Right ventricle myocardium inferior (tissue), 1 donor: ENCODE measurements around the gene PREB. TPM values are rescaled to one million over a fixed set of nuclear protein-coding genes. Genes with fewer than 3 reads are reported as not detected.
"Not testable (repeated sequence)": the region's sequence is repeated elsewhere in the genome, so short reads cannot be mapped to it uniquely, and the experiment has no call there.

Experiments
- ATAC-seq: fragments of 200-7000 bp; cut with Tn5 transposase; one replicate; pipeline ENCODE4 v1.9.1; 2020; ENCODE audit warnings: mild to moderate bottlenecking, moderate library complexity
- DNase-seq: peaks from one replicate; pipeline ENCODE4 v3.0.0; 2021; ENCODE audit errors: missing footprints
- intact Hi-C: fragments of 100-400 bp; cut with DNase I; formaldehyde crosslinking; loops from one replicate; pipeline ENCODE4 v1.11.0; 2022
- total RNA-seq: library from RNA; stranded (reverse); fragmentation: NEBNext Ultra II Directional; extraction: Animal tissue kit (Norgen Biotek cat#: 25700); gene quantifications from one replicate; pipeline ENCODE4 v1.2.1, GENCODE V29; 2021
- donor health status: DM: no; HTN: yes; CAD: no; lungs with severe emphysema.

Gene PREB
- total RNA-seq, 1 donor from 2014 or later = 54.5 TPM

DNA sequence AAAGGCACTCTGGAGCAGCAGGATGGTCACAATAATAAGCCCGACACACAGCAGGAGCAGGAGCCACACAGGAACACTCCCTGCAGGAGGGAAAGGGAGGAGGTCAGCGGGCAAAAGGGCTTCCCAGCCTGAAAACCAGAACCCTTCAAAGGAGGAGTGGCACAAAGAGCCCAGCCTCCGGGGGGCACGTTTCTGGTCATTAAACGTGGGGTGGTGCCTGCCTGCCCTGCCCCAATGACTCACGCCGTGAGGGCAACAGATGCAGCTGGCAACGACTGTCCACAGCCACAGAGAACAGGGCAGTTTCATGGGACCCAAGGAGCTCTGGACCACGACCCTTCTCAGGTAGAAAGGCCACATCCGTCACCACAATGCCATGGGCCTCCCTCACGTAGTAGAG lies 3.0 kb downstream of the PREB start:
- DNase-seq (no peak), ATAC-seq (no peak)
- intact Hi-C loops = no loop called here

DNA sequence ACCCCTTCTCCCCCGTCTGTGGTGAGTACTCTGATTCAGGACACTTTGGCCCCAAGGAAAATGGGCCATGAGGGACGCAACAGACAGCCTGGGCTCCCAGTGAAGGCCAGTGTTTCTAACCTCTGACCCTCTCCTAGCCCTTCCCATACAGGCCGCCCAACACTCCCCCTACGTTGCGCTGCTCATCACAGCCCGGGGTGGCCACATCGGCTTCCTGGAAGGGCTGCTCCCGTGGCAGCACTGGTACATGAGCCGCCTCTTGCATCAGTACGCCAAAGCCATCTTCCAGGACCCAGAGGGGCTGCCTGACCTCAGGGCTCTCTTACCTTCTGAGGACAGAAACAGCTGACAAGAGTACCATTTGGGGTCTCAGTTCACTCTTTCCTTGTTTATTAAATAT lies 4.0 kb downstream of the PREB start:
- DNase-seq (no peak), ATAC-seq (no peak)
- intact Hi-C loops = no loop called here

DNA sequence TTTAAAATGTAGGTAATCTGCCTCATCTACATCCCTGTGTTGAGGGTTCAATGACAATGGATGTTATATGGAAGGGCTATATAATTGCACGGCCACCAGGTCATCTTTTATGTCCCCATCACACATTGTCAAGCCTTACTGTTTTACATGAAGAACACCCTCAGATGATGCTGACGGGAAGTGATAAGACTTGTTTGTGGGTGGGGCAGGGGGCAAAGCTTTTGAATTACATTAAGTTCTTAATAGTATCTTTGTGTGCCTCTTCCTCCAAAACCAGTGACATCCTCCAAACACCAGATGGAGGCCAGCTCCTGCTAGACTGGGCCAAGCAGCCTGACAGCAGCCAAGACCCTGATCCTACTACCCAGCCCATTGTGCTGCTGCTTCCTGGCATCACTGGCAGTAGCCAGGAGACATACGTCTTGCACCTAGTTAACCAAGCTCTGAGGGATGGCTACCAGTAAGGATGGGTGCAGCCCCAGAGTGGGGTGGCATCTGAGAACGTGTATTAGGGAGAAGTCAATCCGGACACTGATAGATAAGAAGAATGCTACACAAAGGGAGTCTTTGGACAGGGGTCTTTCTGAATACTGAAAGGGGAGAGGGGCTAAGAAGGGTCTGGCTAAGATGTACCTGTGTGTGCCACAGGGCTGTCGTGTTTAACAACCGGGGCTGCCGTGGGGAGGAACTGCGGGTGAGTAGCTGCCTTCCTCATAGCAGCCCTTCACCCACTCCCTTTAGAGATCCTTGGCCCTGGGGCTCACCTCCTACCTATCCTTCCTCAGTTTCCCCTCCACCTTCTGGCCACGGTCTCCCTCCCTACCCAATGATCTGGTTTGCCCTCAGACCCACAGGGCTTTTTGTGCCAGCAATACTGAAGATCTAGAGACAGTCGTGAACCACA lies 5.5 kb downstream of the PREB start:
- intact Hi-C loops = no loop called here
- no peak for DNase-seq
- no peak for ATAC-seq

DNA sequence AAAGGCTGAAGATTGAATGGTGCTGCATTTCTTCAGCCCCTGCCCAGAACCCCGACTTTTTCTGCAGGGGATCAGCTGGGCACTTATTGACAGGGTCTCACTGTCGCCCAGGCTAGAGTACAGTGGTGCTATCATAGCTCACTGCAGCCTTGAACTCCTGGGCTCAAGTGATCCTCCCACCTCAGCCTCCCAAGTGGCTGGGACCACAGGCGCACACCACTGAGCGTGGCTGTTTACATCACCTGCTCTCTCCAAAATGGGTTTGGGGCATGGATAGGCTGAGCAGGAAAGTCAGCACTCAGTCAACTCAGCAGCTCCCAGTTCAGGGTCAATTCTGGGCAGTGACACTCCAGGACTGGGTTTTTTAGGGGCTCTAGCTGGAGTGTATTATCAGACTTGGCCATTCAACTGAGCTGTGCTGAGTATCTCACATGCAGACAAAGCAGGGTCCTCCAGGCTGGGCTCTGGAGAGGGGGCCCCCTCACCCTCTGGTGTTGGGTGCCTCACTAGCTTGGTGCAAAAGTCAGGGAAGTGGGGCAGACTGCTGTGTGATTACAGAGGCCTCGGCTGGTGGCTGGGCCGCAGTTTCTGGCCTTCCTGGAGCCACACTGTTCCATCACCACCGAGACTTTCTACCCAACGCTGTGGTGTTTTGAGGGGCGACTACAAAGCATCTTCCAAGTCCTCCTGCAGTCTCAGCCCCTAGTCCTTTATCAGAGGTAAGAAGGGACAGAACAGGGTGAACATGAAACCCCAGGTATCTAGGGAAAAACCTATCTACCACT lies 6.4 kb downstream of the PREB start:
- ATAC-seq (no peak), DNase-seq (no peak)
- intact Hi-C loops = no loop called here

DNA sequence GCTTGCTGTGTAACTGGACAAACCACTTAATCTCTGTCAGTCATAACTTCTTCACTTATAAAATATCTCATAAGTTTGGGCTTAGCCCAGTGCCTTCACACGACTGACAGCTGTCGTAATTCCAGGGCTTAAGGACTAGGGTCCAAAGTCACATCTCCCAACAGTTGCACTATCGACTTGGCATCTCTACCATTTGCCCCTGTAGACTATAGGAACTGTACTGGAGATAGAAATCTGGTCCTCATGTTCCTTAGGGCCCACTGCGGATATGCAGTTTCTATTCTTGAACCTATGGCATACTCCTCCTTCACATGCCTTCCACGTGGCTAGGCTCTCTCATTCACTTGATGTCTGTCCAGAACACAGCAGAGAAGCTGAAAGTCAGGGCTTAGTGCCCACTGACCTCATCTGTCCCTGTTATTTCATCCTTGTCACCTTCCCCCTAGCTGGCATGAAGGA lies 8.2 kb downstream of the PREB start:
- intact Hi-C loops = no loop called here
- ATAC-seq (peak; percentile 23), DNase-seq (no peak)

DNA sequence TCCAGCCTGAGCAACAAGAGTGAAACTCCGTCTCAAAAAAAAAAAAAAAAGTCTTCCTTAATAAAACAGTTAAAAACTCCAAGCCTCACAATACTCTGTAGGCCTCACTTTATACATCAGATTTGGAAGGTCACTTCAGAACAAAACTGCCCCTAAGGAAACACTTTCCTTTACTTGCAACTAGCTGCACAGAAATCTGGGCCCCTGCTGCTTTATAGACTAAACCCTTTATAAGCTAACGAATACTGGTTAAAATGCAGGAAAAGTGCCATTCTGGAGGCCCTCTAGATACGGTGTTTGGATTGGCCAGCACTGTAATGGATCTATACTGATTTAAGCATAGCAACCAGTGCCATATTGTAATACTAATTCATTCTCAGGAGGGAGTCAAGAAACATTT lies 9.3 kb downstream of the PREB start:
- intact Hi-C loops = no loop called here
- ATAC-seq (no peak), DNase-seq (no peak)

DNA sequence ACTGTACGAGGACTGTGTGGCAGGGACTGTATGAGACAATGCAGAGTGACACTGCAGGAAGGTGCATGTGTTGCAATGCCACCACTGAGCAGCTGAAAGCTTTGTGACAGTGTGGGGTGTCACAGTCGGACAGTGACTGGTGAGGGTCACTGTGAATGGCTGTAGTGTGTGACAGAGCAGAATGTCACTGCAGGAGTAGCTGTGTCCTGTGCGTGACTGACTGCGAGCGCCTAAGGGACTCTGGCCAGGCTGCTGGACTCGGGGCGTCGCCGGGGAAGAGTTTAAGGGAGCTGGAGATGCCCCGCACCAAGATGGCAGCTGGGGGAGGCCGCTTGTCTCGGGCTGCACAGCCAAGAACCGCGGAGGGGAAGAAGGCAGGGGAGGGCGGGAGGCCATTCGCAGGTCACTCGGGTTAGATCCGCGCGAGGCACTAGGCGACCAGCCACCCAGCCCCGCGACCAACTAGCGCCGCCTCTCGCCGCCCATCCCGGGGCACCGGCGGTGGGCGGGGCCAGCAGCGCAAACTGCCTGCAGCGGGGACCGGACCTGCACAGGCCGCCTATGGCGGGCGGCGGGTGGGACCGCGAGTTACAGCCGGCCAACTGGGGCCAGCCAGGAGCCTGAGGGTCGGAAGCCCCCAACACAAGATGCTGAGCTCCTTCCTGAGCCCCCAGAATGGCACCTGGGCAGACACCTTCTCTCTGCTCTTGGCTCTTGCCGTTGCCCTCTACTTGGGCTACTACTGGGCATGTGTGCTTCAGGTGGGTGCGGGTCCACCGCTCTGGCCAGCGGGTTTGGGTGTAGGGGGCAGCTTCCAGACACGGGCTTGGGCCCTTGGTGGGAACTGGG lies 10.9 kb downstream of the PREB start, which contains the start of gene ABHD1:
TSS of gene ABHD1 (plus strand) at position 514 of the 849 bp plus-strand sequence. CDS start at position 648, 134 bp downstream.
- intact Hi-C loops = no loop called here
- ATAC-seq (peak; percentile 88), DNase-seq (peak; percentile 90)

DNA sequence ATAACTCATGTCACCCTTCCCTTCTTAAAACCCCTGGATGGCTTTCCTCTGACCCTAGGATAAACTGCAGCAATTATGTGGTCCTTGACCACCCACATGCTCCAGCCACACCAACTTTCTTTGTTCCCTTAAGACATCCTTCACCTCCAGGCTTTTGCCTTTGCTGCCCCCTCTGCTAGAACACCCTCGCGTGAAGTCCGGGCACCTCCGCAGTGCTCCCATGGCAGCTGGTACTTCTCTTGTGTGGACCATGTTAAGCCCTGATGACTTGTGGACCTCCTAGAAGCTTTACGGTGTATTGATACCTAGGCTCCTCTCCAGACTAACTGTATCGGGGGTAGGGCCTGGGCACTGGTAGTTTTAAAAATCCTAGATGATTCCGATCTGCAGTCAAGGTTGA lies 11.6 kb downstream of the PREB start:
- ATAC-seq (no peak), DNase-seq (no peak)
- intact Hi-C loops = no loop called here

DNA sequence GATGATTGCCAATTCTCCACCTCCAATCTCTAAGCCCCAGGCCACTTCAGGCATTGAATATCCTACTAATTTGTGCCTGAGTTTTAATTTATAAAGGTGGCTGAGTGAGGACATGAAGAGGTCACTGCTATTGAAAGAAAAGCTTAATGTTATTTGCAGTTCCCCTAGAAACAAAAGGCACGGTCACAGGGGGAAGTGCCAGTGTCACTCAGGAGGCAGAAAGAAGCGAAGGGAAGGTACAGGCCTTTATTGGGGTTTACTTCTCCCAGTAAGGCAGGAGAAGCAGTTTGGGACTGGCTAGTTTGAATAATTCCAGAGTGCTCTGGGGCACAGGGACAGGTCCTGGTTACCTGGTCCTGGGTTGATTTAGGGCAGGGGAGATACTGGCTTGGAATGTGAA lies 12.5 kb downstream of the PREB start:
- DNase-seq = no peak
- intact Hi-C loops = no loop called here
- ATAC-seq = no peak

DNA sequence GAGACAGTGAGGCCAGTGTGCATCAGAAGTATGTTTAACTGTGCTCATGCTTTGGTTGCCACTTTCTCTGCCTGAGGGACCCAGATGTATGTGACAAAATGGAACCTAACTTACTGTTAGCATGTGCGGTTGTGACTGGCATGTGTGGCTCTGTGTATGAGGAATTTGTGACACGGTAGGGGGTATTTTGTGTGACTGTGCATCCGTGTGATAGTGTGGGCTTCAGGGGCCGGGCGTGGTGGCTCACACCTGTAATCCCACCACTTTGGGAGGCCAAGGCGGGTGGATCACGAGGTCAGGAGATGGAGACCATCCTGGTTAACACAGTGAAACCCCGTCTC lies 15.1 kb downstream of the PREB start:
- DNase-seq, intact Hi-C loops, ATAC-seq: not testable (repeated sequence)

DNA sequence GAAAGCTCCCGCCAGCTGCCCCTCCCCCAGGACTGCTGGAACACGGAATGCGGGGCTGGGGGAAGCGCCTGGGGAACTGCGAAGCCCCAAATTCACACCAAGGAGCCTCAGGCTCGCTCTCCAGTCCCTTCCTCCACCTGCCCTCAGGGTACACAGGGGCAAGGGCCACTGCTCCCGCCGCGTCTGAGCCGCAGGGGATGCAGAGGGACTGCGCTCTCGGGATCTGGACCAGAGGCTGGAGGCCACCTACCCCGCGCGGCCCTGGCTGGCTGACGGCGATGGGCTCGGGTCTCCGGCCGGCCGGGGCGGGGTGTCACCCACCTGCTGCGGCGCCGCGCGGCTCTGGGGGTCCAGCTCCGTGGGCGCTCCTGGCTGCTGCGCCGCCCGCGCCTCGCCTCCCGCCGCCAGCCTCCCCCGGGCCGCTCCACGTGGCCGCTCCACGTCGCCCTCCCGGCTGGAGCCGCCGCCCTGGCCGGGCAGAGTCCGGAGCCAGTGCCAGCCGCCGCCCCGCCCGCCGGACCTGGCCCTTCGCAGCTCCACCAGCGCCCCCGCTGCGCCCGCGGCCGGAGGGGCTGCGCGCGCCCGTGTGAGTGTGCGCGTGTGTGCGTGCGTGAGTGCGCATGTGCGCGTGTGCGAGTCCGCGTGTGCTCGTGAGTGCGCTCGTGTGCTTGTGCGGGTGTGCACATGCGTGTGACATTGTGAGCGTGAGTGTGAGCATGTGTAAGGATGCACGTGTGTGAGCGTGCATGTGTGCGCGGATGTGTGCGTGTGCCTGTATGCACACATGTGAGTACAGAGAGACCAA lies 15.7 kb downstream of the PREB start, which contains the start of gene CGREF1:
TSS of gene CGREF1 (minus strand) at position 604 of the 805 bp plus-strand sequence. CDS start 14,762 bp downstream, outside the sequence.
- ATAC-seq (no peak), DNase-seq (no peak)
- intact Hi-C loops = no loop called here

DNA sequence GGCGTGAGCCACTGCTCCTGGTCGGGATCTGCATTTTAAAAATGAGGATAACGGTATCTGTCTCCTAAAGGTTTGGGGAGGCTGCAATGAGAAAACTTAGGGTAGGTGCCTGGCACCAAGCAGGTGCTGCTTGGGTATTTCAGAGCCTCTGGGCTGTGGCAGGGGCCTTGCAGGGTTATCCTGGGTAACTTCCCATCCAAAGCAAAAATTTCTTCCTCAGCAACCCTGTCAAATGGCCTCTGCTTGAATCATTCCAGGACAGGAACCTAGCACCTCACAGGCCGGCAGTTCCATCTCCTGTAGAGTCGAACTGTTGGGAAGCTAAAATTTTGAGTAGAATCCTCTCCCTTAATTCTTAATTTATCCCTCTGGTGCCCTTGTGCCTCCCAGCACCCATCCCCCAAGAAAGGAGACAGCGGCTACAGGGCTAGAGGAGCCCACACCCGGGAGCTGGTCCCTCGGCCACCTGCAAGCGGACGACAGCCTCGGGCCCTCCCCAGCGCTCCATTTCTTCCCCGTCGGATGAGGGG lies 16.4 kb downstream of the PREB start:
- DNase-seq = no peak
- intact Hi-C loops = no loop called here
- no peak for ATAC-seq

DNA sequence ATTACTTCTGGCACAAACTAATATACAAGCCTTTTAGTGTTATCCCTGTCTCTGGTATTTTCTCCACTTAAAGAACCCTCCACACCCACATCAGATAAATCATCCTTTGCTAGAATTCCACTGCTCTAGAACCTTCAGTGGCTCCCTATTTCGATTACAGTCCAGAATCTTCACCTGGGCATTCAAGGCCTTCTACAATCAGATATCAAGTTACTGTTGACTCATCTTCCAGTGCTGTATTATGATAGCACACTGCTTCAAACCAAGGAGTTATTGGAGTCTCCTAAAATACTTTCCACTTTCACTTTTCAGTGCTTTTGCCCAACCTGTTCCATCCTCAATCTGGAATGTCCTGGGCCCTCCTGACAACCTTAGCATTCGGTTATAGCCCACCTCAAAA lies 18.9 kb downstream of the PREB start:
- intact Hi-C loops = no loop called here
- DNase-seq = no peak
- ATAC-seq = no peak

DNA sequence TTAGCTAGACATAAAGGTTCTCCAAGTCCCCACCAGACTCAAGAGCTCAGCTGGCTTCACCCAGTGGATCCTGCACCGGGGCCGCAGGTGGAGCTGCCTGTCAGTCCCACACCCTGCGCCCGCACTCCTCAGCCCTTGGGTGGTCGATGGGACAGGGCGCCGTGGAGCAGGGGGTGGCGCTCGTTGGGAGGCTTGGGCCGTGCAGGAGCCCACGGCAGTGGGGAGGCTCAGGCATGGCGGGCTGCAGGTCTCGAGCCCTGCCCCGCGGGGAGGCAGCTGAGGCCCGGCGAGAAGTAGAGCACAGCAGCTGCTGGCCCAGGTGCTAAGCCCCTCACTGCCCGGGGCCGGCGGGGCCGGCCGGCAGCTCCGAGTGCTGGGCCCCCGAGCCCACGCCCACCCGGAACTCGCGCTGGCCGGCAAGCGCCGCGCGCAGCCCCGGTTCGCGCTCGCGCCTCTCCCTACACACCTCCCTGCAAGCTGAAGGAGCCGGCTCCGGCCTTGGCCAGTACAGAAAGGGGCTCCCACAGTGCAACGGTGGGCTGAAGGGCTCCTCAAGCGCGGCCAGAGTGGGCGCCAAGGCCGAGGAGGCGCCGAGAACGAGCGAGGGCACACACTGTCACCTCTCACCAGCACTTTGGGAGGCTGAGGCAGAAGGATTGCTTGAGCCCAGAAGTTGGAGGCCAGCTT lies 22.9 kb downstream of the PREB start:
- intact Hi-C loops, DNase-seq, ATAC-seq: not testable (repeated sequence)

DNA sequence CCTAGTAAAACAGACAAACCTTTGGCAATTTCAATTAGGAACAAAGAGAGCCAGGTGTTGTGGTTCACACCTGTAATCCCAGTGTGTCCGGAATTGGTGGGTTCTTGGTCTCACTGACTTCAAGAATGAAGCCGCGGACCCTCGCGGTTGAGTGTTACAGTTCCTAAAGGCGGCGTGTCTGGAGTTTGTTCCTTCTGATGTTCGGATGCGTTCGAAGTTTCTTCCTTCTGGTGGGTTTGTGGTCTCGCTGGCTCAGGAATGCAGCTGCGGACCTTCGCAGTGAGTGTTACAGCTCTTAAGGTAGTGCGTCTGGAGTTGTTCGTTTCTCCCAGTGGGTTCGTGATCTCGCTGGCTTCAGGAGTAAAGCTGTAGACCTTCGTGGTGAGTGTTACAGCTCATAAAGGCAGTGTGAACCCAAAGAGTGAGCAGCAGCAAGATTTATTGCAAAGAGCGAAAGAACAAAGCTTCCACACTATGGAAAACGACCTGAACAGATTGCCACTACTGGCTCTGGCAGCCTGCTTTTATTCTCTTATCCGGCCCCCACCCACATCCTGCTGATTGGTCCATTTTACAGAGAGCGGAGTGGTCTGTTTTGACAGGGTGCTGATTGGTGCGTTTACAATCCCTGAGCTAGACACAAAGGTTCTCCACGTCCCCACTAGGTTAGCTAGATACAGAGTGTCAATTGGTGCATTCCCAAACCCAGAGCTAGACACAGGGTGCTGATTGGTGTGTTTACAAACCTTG lies 23.7 kb downstream of the PREB start:
- ATAC-seq, intact Hi-C loops: not testable (repeated sequence)
- DNase-seq = peak; percentile 37

DNA sequence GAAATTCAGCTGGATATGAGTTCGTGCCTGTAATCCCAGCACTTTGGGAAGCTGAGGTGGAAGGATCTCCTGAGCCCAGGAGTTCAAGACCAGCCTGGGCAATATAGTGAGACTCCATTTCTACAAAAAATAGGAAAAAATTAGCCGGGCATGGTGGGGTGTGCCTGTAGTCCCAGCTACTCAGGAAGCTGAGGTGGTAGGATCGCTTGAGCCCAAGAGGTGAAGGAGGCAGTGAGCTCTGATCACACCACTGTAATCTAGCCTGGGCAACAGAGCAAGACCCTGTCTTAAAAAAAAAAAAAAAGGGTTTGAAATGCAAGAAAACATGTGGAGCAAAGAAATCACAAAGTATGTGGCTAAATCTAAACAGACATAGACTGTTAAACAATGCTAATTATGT lies 25.4 kb downstream of the PREB start:
- intact Hi-C loops = no loop called here

DNA sequence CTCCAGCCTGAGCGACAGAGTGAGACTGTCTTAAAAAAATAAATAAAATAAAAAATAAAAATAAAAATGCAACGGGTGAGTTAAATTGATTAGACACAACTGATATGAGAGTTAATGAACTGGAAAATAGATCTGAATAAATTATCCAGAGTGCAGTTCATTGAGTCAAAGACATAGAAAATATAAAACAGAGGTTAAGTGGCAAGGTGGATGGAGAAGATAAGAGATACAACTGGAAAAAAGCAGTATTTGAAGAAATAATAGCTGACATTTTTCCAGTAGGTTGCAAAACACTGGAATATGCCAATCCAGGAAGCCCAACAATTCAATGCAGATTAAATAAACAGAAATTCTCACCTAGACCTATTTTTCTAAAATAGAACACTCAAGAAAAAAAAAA lies 26.2 kb downstream of the PREB start:
- no peak for ATAC-seq

More for the DNA sequence above, 25.4 kb downstream of the PREB start:
- ATAC-seq (no peak), DNase-seq (no peak)

More for the DNA sequence above, 26.2 kb downstream of the PREB start:
- intact Hi-C loops = no loop called here
- DNase-seq = no peak
